ENCODE measurements around the gene PSMC3. TPM values are rescaled to one million over a fixed set of nuclear protein-coding genes. Genes with fewer than 3 reads are reported as not detected.
"Not testable (repeated sequence)": the region's sequence is repeated elsewhere in the genome, so short reads cannot be mapped to it uniquely, and the experiment has no call there.

The PSMC3 gene
- total and polyA plus RNA-seq, 2 of the 13 experiments (the other 11 are each of a cell fraction or from before 2014, with no cell fraction given), result 75.8 to 214 TPM

DNA sequence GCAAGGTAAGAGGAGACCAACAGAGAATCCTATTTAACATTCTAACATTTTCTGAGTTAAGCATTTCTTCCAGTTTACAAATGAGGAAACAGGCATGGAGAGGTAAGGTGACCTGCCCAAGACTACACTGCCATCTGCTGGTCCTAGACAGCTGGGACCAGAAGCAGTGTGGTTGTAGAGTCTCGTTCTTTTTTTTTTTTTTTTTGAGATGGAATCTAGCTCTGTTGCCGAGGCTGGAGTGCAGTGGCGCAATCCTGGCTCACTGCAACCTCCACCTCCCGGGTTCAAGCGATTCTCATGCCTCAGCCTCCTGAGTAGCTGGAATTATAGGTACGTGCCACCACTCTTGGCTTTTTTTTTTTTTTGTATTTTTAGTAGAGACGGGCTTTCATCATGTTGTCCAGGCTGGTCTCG lies 28.0 kb upstream of the PSMC3 start (continued):
- TF ChIP-seq ZBTB33 (CRISPR knock-in tag; IDR thresholded peaks at IDR 0.05) (peak; percentile 64), PAXIP1 (CRISPR knock-in tag; conservative IDR thresholded peaks at IDR 0.05) (0 out of 2 replicates have a peak, but pooled peaks have one; percentile 19), ZMYM3 (CRISPR knock-in tag; IDR thresholded peaks at IDR 0.05) (peak; percentile 76), SOX13 (CRISPR knock-in tag; conservative IDR thresholded peaks at IDR 0.05 in 1 of 2, IDR thresholded peaks at IDR 0.05 in 1 of 2) (peak in 1 of 2 experiments; percentile 22; a peak in 1 of 4 replicates), ADNP (CRISPR knock-in tag; IDR thresholded peaks at IDR 0.05) (peak; percentile 65; the same call in 1 of the 2 replicates), ETV5 (CRISPR knock-in tag; IDR thresholded peaks at IDR 0.05; ENCODE audit: borderline replicate concordance) (peak; percentile 27; the same call in 1 of the 2 replicates), ZBTB3 (CRISPR knock-in tag; IDR thresholded peaks at IDR 0.05; ENCODE audit: borderline replicate concordance, low read depth) (0 out of 2 replicates have a peak, but pooled peaks have one; percentile 47), SOX5 (CRISPR knock-in tag; IDR thresholded peaks at IDR 0.05; ENCODE audit: borderline replicate concordance) (peak; percentile 20; the same call in 1 of the 2 replicates), GATAD2A (CRISPR knock-in tag; IDR thresholded peaks at IDR 0.05) (peak; percentile 44; the same call in 1 of the 2 replicates), ZEB1 (IDR thresholded peaks at IDR 0.05; ENCODE audit: insufficient replicate concordance, low read depth) (peak; percentile 26), CTCF (CRISPR knock-in tag; IDR thresholded peaks at IDR 0.05) (peak; percentile 92), ZMYM4 (CRISPR knock-in tag; IDR thresholded peaks at IDR 0.05) (0 out of 2 replicates have a peak, but pooled peaks have one; percentile 21), STAG1 (CRISPR knock-in tag; IDR thresholded peaks at IDR 0.05) (peak; percentile 90), ZNF12 (CRISPR knock-in tag; IDR thresholded peaks at IDR 0.05) (0 out of 2 replicates have a peak, but pooled peaks have one; percentile 15), SAP130 (CRISPR knock-in tag; IDR thresholded peaks at IDR 0.05; ENCODE audit: low read depth) (peak; percentile 58), THAP11 (CRISPR knock-in tag; IDR thresholded peaks at IDR 0.05) (peak; percentile 78)
- TF ChIP-seq SOX13 (IDR thresholded peaks at IDR 0.05), result not testable (repeated sequence)
- TF ChIP-seq, protein P1, sequence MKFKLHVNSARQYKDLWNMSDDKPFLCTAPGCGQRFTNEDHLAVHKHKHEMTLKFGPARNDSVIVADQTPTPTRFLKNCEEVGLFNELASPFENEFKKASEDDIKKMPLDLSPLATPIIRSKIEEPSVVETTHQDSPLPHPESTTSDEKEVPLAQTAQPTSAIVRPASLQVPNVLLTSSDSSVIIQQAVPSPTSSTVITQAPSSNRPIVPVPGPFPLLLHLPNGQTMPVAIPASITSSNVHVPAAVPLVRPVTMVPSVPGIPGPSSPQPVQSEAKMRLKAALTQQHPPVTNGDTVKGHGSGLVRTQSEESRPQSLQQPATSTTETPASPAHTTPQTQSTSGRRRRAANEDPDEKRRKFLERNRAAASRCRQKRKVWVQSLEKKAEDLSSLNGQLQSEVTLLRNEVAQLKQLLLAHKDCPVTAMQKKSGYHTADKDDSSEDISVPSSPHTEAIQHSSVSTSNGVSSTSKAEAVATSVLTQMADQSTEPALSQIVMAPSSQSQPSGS (CRISPR knock-in tag; IDR thresholded peaks at IDR 0.05), result peak; percentile 21; the same call in 1 of the 2 replicates
- TF ChIP-seq, protein P2, sequence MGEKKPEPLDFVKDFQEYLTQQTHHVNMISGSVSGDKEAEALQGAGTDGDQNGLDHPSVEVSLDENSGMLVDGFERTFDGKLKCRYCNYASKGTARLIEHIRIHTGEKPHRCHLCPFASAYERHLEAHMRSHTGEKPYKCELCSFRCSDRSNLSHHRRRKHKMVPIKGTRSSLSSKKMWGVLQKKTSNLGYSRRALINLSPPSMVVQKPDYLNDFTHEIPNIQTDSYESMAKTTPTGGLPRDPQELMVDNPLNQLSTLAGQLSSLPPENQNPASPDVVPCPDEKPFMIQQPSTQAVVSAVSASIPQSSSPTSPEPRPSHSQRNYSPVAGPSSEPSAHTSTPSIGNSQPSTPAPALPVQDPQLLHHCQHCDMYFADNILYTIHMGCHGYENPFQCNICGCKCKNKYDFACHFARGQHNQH (CRISPR knock-in tag; IDR thresholded peaks at IDR 0.05), result peak; percentile 78; the same call in 1 of the 2 replicates
